GM21723 (cell line): ENCODE data around the gene SHC2.
"Not testable (repeated sequence)": the region's sequence is repeated elsewhere in the genome, so short reads cannot be mapped to it uniquely, and the experiment has no call there.

Experiments
- ATAC-seq: cut with Tn5 transposase; IDR thresholded peaks from one replicate; pipeline ENCODE4 v1.9.1; 2021; ENCODE audit warnings: mild to moderate bottlenecking, moderate library complexity; ENCODE audit not compliant: unreplicated experiment

SHC2 gene

GRCh38 chr19:409516-410242 lies 51.2 kb downstream of the SHC2 start:
- no peak for ATAC-seq

- no peak for ATAC-seq
Observed at GRCh38 chr19:408902-409515, 51.8 kb downstream of the SHC2 start, which contains the start of gene C2CD4C. TSS of gene C2CD4C (minus strand) at chr19:409147. CDS start at chr19:408361, 786 bp downstream.

- no peak for ATAC-seq
Observed at GRCh38 chr19:408441-408901, 52.4 kb downstream of the SHC2 start.

GRCh38 chr19:407511-408440 lies 53.1 kb downstream of the SHC2 start:
- no peak for ATAC-seq

GRCh38 chr19:406971-407510 lies 53.8 kb downstream of the SHC2 start:
- no peak for ATAC-seq

GRCh38 chr19:406135-406781 lies 54.6 kb downstream of the SHC2 start:
- no peak for ATAC-seq

- ATAC-seq, result no peak
Observed at GRCh38 chr19:405121-405965, 55.5 kb downstream of the SHC2 start.

- no peak for ATAC-seq
Observed at GRCh38 chr19:403221-404027, 57.4 kb downstream of the SHC2 start.

GRCh38 chr19:402786-403185 lies 58.0 kb downstream of the SHC2 start:
- no peak for ATAC-seq

- ATAC-seq, result no peak
Observed at GRCh38 chr19:401866-402511, 58.8 kb downstream of the SHC2 start.

- no peak for ATAC-seq
Observed at GRCh38 chr19:400976-401865, 59.6 kb downstream of the SHC2 start.

GRCh38 chr19:399370-399769 lies 61.5 kb downstream of the SHC2 start:
- ATAC-seq, result no peak

GRCh38 chr19:398719-399118 lies 62.1 kb downstream of the SHC2 start:
- no peak for ATAC-seq

GRCh38 chr19:397941-398706 lies 62.7 kb downstream of the SHC2 start:
- no peak for ATAC-seq

GRCh38 chr19:397321-397720 lies 63.5 kb downstream of the SHC2 start:
- no peak for ATAC-seq

GRCh38 chr19:395467-395866 lies 65.4 kb downstream of the SHC2 start:
- ATAC-seq, result no peak

GRCh38 chr19:394857-395256 lies 66.0 kb downstream of the SHC2 start:
- not testable (repeated sequence) for ATAC-seq
